Lower lobe of right lung (tissue), 2 donors: ENCODE data around the gene VEZF1. TPM values are rescaled to one million over a fixed set of nuclear protein-coding genes. Genes with fewer than 3 reads are reported as not detected.

Source experiments
- ATAC-seq, 2 donors: fragments of 200-7000 bp; cut with Tn5 transposase; one replicate each; pipeline ENCODE4 v1.9.1; 2020 to 2022; ENCODE audit warnings: mild to moderate bottlenecking in 2 of 2, moderate library complexity in 2 of 2
- DNase-seq: peaks from one replicate; pipeline ENCODE4 v3.0.0-alpha.2; 2020
- H3K27ac ChIP-seq: fragments of 200-600 bp; one replicate; pipeline ENCODE4 v1.8.0; 2022
- H3K27me3 ChIP-seq: fragments of 200-600 bp; one replicate; pipeline ENCODE4 v1.8.0; 2022; ENCODE audit warnings: low read depth
- H3K36me3 ChIP-seq: fragments of 200-600 bp; one replicate; pipeline ENCODE4 v1.8.0; 2022; ENCODE audit warnings: mild to moderate bottlenecking
- H3K4me1 ChIP-seq: fragments of 200-600 bp; one replicate; pipeline ENCODE4 v1.8.0; 2022
- H3K4me3 ChIP-seq: fragments of 200-600 bp; one replicate; pipeline ENCODE4 v1.8.0; 2022; ENCODE audit warnings: mild to moderate bottlenecking
- H3K9me3 ChIP-seq: fragments of 200-600 bp; one replicate; pipeline ENCODE4 v1.8.0; 2022
- CTCF ChIP-seq: fragments of 200-600 bp; IDR thresholded peaks from one replicate; pipeline ENCODE4 v1.8.0; 2022; ENCODE audit warnings: antibody characterized with exemption, mild to moderate bottlenecking
- intact Hi-C: fragments of 100-400 bp; cut with DNase I; formaldehyde crosslinking; loops from one replicate; pipeline ENCODE4 v1.11.0; 2022
- total RNA-seq: library from RNA; stranded (reverse); fragmentation: NEBNext Ultra II Directional; extraction: Animal tissue kit (Norgen Biotek cat#: 25700); gene quantifications from one replicate; pipeline ENCODE4 v1.2.1, GENCODE V29; 2021
- donor health status: DM: no; HTN: yes; CAD: no; lungs with severe emphysema.

Gene VEZF1
- total RNA-seq, 1 donor from 2014 or later = 73.5 TPM

GRCh38 chr17:57957120-57957850, 30.8 kb downstream of the VEZF1 start:
- no peaks in the 10 kb centered on the region for H3K9me3 ChIP-seq
- H3K4me3 ChIP-seq = no peak overlapping the region
- no peak overlapping the region for H3K27ac ChIP-seq
- no peaks in the 10 kb centered on the region for H3K27me3 ChIP-seq
- peaks cover 33% of the 10 kb centered on the region for H3K4me1 ChIP-seq
- ATAC-seq (no peak), DNase-seq (no peak)
- H3K36me3 ChIP-seq = no peaks in the 10 kb centered on the region
- TF ChIP-seq CTCF = no peak
- intact Hi-C loops = no loop called here

GRCh38 chr17:57956291-57957119, 31.5 kb downstream of the VEZF1 start:
- H3K36me3 ChIP-seq = no peaks in the 10 kb centered on the region
- no peak for DNase-seq

GRCh38 chr17:57955183-57955931, 32.7 kb downstream of the VEZF1 start, which contains the start of gene CUEDC1:
TSS of gene CUEDC1 (minus strand) at chr17:57955412. CDS start at chr17:57885564, 69,848 bp downstream.
- intact Hi-C loops = no loop called here
- Histone ChIP-seq H3K27ac (peak within 1 kb of the TSS; percentile 93), H3K27me3 (no peaks in the 10 kb centered on the region), H3K36me3 (no peaks in the 10 kb centered on the region), H3K9me3 (no peaks in the 10 kb centered on the region), H3K4me1 (peaks cover 51% of the 10 kb centered on the region), H3K4me3 (peak within 1 kb of the TSS; percentile 77)
- ATAC-seq (peak; percentile 89 to 91), DNase-seq (peak; percentile 89)
- TF ChIP-seq CTCF = peak; percentile 34

More at GRCh38 chr17:57956291-57957119, 31.5 kb downstream of the VEZF1 start:
- Histone ChIP-seq H3K4me1 (peaks cover 40% of the 10 kb centered on the region), H3K27me3 (no peaks in the 10 kb centered on the region), H3K4me3 (no peak overlapping the region), H3K27ac (no peak overlapping the region), H3K9me3 (no peaks in the 10 kb centered on the region)
- no peak for ATAC-seq
- intact Hi-C loops = no loop called here
- no peak for TF ChIP-seq CTCF

GRCh38 chr17:57954397-57955182, 33.5 kb downstream of the VEZF1 start:
- no peaks in the 10 kb centered on the region for H3K9me3 ChIP-seq
- H3K36me3 ChIP-seq = no peaks in the 10 kb centered on the region
- TF ChIP-seq CTCF = no peak
- H3K4me3 ChIP-seq = peak overlapping the region; percentile 77
- no peaks in the 10 kb centered on the region for H3K27me3 ChIP-seq
- intact Hi-C loops = no loop called here
- DNase-seq (peak; percentile 72), ATAC-seq (peak; percentile 63 to 75)
- peak overlapping the region; percentile 93 for H3K27ac ChIP-seq
- H3K4me1 ChIP-seq = peaks cover 58% of the 10 kb centered on the region
